ENCODE results near the gene CLDN6. TPM values are rescaled to one million over a fixed set of nuclear protein-coding genes. Genes with fewer than 3 reads are reported as not detected.

CLDN6 gene
- total RNA-seq, 1 experiment from 2014 or later: not detected

Other genes starting within 250 kb of the CLDN6 start
- gene ELOB, start 240.9 kb downstream of the CLDN6 start, total RNA-seq (2014; rRNA removed; shearing (Covaris generic)): 90.5 and 119 TPM in 2 replicates
- gene PRSS33, start 230.6 kb downstream of the CLDN6 start, total RNA-seq (2014; rRNA removed; shearing (Covaris generic)): not detected in 2 replicates
- not detected in 2 replicates for gene PRSS41, start 219.7 kb downstream of the CLDN6 start, total RNA-seq (2014; rRNA removed; shearing (Covaris generic))
- gene PRSS21, start 200.9 kb downstream of the CLDN6 start, total RNA-seq (2014; rRNA removed; shearing (Covaris generic)): not detected in 2 replicates
- not detected in 2 replicates for gene ZG16B, start 187.9 kb downstream of the CLDN6 start, total RNA-seq (2014; rRNA removed; shearing (Covaris generic))
- gene PRSS22, start 160.0 kb downstream of the CLDN6 start, total RNA-seq (2014; rRNA removed; shearing (Covaris generic)): not detected in 2 replicates
- 35.4 and 40.6 TPM in 2 replicates for gene FLYWCH2, start 135.0 kb downstream of the CLDN6 start, total RNA-seq (2014; rRNA removed; shearing (Covaris generic))
- gene FLYWCH1, start 106.3 kb downstream of the CLDN6 start, total RNA-seq (2014; rRNA removed; shearing (Covaris generic)): 9.1 and 9.7 TPM in 2 replicates
- gene KREMEN2, start 53.9 kb downstream of the CLDN6 start, total RNA-seq (2014; rRNA removed; shearing (Covaris generic)): 13.8 and 14.9 TPM in 2 replicates
- 28.1 and 34.1 TPM in 2 replicates for gene PAQR4, start 48.8 kb downstream of the CLDN6 start, total RNA-seq (2014; rRNA removed; shearing (Covaris generic))
- gene PKMYT1, start 37.7 kb downstream of the CLDN6 start, total RNA-seq (2014; rRNA removed; shearing (Covaris generic)): 34.8 and 45.8 TPM in 2 replicates
- not detected in 2 replicates for gene CLDN9, start 5.3 kb downstream of the CLDN6 start, total RNA-seq (2014; rRNA removed; shearing (Covaris generic))
- gene TNFRSF12A, start 2.2 kb upstream of the CLDN6 start, total RNA-seq (2014; rRNA removed; shearing (Covaris generic)): 29.0 and 32.1 TPM in 2 replicates
- gene HCFC1R1, start 5.8 kb upstream of the CLDN6 start, total RNA-seq (2014; rRNA removed; shearing (Covaris generic)): 16.8 and 18.9 TPM in 2 replicates
- gene THOC6, start 5.9 kb upstream of the CLDN6 start, total RNA-seq (2014; rRNA removed; shearing (Covaris generic)): 25.5 and 29.4 TPM in 2 replicates
- gene BICDL2, start 18.8 kb upstream of the CLDN6 start, total RNA-seq (2014; rRNA removed; shearing (Covaris generic)): not detected in 2 replicates
- gene MMP25, start 28.4 kb upstream of the CLDN6 start, total RNA-seq (2014; rRNA removed; shearing (Covaris generic)): 0.06 and 0.13 TPM in 2 replicates
- 158 and 177 TPM in 2 replicates for gene IL32, start 47.5 kb upstream of the CLDN6 start, total RNA-seq (2014; rRNA removed; shearing (Covaris generic))
- gene ZSCAN10, start 81.1 kb upstream of the CLDN6 start, total RNA-seq (2014; rRNA removed; shearing (Covaris generic)): 0.73 and 0.76 TPM in 2 replicates
- gene ZNF205, start 94.4 kb upstream of the CLDN6 start, total RNA-seq (2014; rRNA removed; shearing (Covaris generic)): 12.9 and 13.7 TPM in 2 replicates
- gene ZNF213, start 116.8 kb upstream of the CLDN6 start, total RNA-seq (2014; rRNA removed; shearing (Covaris generic)): 2.5 and 3.0 TPM in 2 replicates
- gene OR1F1, start 170.0 kb upstream of the CLDN6 start, total RNA-seq (2014; rRNA removed; shearing (Covaris generic)): 0.47 TPM in 1 of 2 replicates, not detected in the other
- gene ZNF200, start 217.0 kb upstream of the CLDN6 start, total RNA-seq (2014; rRNA removed; shearing (Covaris generic)): 16.1 and 17.6 TPM in 2 replicates
- not detected in 2 replicates for gene MEFV, start 238.4 kb upstream of the CLDN6 start, total RNA-seq (2014; rRNA removed; shearing (Covaris generic))

All from SJCRH30 (cell line).